HG03342 (cell line): Measurements from ENCODE around the gene PRDM9.
"Not testable (repeated sequence)": the region's sequence is repeated elsewhere in the genome, so short reads cannot be mapped to it uniquely, and the experiment has no call there.

Experiments used
- ATAC-seq: cut with Tn5 transposase; IDR thresholded peaks from one replicate; pipeline ENCODE4 v1.9.1; 2021; ENCODE audit warnings: mild to moderate bottlenecking, moderate library complexity; ENCODE audit not compliant: unreplicated experiment

PRDM9 gene

DNA sequence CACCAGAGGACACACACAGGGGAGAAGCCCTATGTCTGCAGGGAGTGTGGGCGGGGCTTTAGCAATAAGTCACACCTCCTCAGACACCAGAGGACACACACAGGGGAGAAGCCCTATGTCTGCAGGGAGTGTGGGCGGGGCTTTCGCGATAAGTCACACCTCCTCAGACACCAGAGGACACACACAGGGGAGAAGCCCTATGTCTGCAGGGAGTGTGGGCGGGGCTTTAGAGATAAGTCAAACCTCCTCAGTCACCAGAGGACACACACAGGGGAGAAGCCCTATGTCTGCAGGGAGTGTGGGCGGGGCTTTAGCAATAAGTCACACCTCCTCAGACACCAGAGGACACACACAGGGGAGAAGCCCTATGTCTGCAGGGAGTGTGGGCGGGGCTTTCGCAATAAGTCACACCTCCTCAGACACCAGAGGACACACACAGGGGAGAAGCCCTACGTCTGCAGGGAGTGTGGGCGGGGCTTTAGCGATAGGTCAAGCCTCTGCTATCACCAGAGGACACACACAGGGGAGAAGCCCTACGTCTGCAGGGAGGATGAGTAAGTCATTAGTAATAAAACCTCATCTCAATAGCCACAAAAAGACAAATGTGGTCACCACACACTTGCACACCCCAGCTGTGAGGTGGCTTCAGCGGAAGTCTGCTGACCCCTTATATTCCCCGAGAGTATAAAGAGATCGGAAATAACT is 20.0 kb downstream of the PRDM9 start:
- ATAC-seq: not testable (repeated sequence)

GRCh38 chr5:23528677-23529076 is 21.3 kb downstream of the PRDM9 start:
- ATAC-seq: no peak

- ATAC-seq: no peak
Measured at GRCh38 chr5:23530571-23530970, 23.2 kb downstream of the PRDM9 start.

DNA sequence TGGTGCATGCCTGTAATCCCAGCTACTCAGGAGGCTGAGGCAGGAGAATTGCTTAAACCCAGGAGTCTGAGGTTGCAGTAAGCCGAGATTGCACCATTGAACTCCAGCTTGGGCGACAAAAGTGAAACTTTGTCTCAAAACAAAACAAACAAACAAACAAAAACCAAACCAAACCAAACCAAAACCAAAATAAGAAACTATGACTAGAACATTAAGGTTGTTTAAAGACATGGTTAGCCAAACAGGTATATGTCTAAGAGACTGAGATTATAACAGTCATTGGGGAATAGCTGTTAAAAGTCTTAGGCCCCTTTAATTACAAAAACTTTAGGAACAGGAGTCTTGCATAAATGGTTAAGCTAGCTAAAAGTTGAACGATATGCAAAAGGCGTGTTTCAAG is 63.6 kb downstream of the PRDM9 start:
- no peak for ATAC-seq
